PC-9 (cell line): ENCODE data around the gene CISD2. TPM values are rescaled to one million over a fixed set of nuclear protein-coding genes. Genes with fewer than 3 reads are reported as not detected.

Experiments used
- BruUV-seq: library from RNA; stranded (reverse); fragments of 400-500 nt; replicated peaks from 2 replicates; lab custom pipeline; 2021; lab: Mats Ljungman, UMichigan
- CTCF ChIA-PET: fragments of 300-600 bp; sonication (Branson Sonifier 250); formaldehyde crosslinking; loops from one replicate; lab custom pipeline; 2022; ENCODE audit warnings: antibody characterized with exemption; lab: Charles Lee
- POLR2A ChIA-PET: fragments of 300-600 bp; sonication (Branson Sonifier 250); formaldehyde crosslinking; loops from one replicate; lab custom pipeline; 2022; ENCODE audit warnings: antibody characterized with exemption; ENCODE audit not compliant: unreplicated experiment; lab: Charles Lee
- DNase-seq, 2 experiments: peaks; one replicate each; pipeline versions ENCODE4 v3.0.0 to v3.0.0-alpha.2; 2015 to 2022; ENCODE audit warnings: mixed read lengths in 1 of 2
- H2AFZ ChIP-seq: fragments of 200-600 bp; sonication (generic); 2 replicates; pipeline ENCODE4 v1.8.1; 2017; ENCODE audit warnings: antibody characterized with exemption
- H3F3A ChIP-seq: fragments of 200-600 bp; sonication (generic); 2 replicates; pipeline ENCODE4 v1.8.1; 2017; ENCODE audit warnings: antibody characterized with exemption, mild to moderate bottlenecking, low read depth; ENCODE audit not compliant: insufficient read depth
- H3K27ac ChIP-seq: fragments of 200-600 bp; sonication (generic); 2 replicates; pipeline ENCODE4 v1.6.1; 2016; ENCODE audit warnings: mixed run types
- H3K27me3 ChIP-seq: fragments of 200-600 bp; sonication (generic); 2 replicates; pipeline ENCODE4 v1.6.1; 2016; ENCODE audit warnings: low read depth, mixed run types; ENCODE audit not compliant: insufficient read depth
- H3K36me3 ChIP-seq: fragments of 200-600 bp; sonication (generic); 2 replicates; pipeline ENCODE4 v1.6.1; 2016; ENCODE audit warnings: low read depth, mixed run types
- H3K4me1 ChIP-seq: fragments of 200-600 bp; sonication (generic); replicated peaks from 2 replicates; pipeline ENCODE4 v1.6.1; 2016; ENCODE audit warnings: mixed run types; ENCODE audit not compliant: insufficient read depth
- H3K4me2 ChIP-seq: fragments of 200-600 bp; sonication (generic); 2 replicates; pipeline ENCODE4 v1.6.1; 2017; ENCODE audit warnings: mixed run types
- H3K4me3 ChIP-seq: fragments of 200-600 bp; sonication (generic); 2 replicates; pipeline ENCODE4 v1.6.1; 2016; ENCODE audit warnings: mixed run types
- H3K79me2 ChIP-seq: fragments of 200-600 bp; sonication (generic); 2 replicates; pipeline ENCODE4 v1.6.1; 2017; ENCODE audit warnings: low read depth, mixed run types
- H3K9me2 ChIP-seq: fragments of 200-600 bp; sonication (generic); 2 replicates; pipeline ENCODE4 v1.8.1; 2017; ENCODE audit warnings: mild to moderate bottlenecking; ENCODE audit not compliant: insufficient read depth
- H3K9me3 ChIP-seq: fragments of 200-600 bp; sonication (generic); 2 replicates; pipeline ENCODE4 v1.8.1; 2016; ENCODE audit warnings: low read depth; ENCODE audit not compliant: insufficient read depth
- H4K20me1 ChIP-seq: fragments of 200-600 bp; sonication (generic); 2 replicates; pipeline ENCODE4 v1.8.1; 2017; ENCODE audit not compliant: insufficient read depth
- CTCF ChIP-seq: fragments of 200-600 bp; sonication (generic); conservative IDR thresholded peaks from 2 replicates; pipeline ENCODE4 v1.6.1; 2017; ENCODE audit warnings: mixed run types, antibody characterized with exemption, mild to moderate bottlenecking, moderate library complexity
- EZH2 ChIP-seq: fragments of 200-600 bp; sonication (generic); IDR thresholded peaks from 2 replicates; pipeline ENCODE4 v1.8.0; 2017; ENCODE audit warnings: antibody characterized with exemption, low read depth
- intact Hi-C: fragments of 100-400 bp; cut with micrococcal nuclease; formaldehyde crosslinking; loops from one replicate; pipeline ENCODE4 v1.10.0; 2022; ENCODE audit not compliant: unreplicated experiment
- total RNA-seq: library from RNA; stranded (reverse); gene quantifications from 2 replicates; pipeline ENCODE4 v1.2.3, GENCODE V29; 2021

The CISD2 gene
- total RNA-seq, 1 experiment from 2014 or later: 23.1 TPM

GRCh38 chr4:102826890-102827673 lies 41.7 kb upstream of the CISD2 start, which contains the start of gene UBE2D3:
Gene UBE2D3 (minus strand): TSS chr4:102827551. CDS start chr4:102826508, 1,043 bp downstream.
- Histone ChIP-seq H3F3A (peaks cover 33% of the 10 kb centered on the region), H3K4me3 (peak within 1 kb of the TSS; percentile 95), H3K27ac (peak within 1 kb of the TSS; percentile 99), H3K79me2 (peaks cover 64% of the 10 kb centered on the region), H4K20me1 (peaks cover 32% of the 10 kb centered on the region), H3K9me2 (no peaks in the 10 kb centered on the region), H3K9me3 (no peaks in the 10 kb centered on the region), H3K4me1 (peaks cover 38% of the 10 kb centered on the region), H3K27me3 (no peaks in the 10 kb centered on the region), H3K36me3 (peaks cover 29% of the 10 kb centered on the region), H2AFZ (peak within 1 kb of the TSS; percentile 72), H3K4me2 (peak within 1 kb of the TSS; percentile 94)
- CTCF ChIA-PET: interaction anchor here (0.7 kb wide), 1 partner anchor 193 kb away, joined by 3 read pairs; the partner anchor contains the start of gene SLC9B1
- no peak for TF ChIP-seq CTCF
- TF ChIP-seq EZH2: no peak
- DNase-seq: peak; percentile 75 to 85
- intact Hi-C loops: loop anchor here (5.0 kb wide), 3 partner anchors 190 to 395 kb away; partner anchors contain the start of gene SLC9B1
- POLR2A ChIA-PET: interaction anchor here (0.6 to 1.9 kb wide), 3 partner anchors 42 to 192 kb away, joined by 3 to 21 read pairs (median 6); partner anchors contain the start of gene CISD2
- no TSS peak for BruUV-seq

GRCh38 chr4:102827674-102828496 lies 40.9 kb upstream of the CISD2 start:
- Histone ChIP-seq H4K20me1 (peaks cover 24% of the 10 kb centered on the region), H3K27me3 (no peaks in the 10 kb centered on the region), H3K9me2 (no peaks in the 10 kb centered on the region), H3K79me2 (peaks cover 56% of the 10 kb centered on the region), H3K4me1 (peaks cover 31% of the 10 kb centered on the region), H2AFZ (peak overlapping the region; percentile 72), H3K27ac (peak overlapping the region; percentile 99), H3K36me3 (peaks cover 24% of the 10 kb centered on the region), H3K4me2 (peak overlapping the region; percentile 94), H3K9me3 (no peaks in the 10 kb centered on the region), H3K4me3 (peak overlapping the region; percentile 95), H3F3A (peaks cover 33% of the 10 kb centered on the region)
- intact Hi-C loops: loop anchor here (1.0 to 5.0 kb wide), 4 partner anchors 41 to 396 kb away; partner anchors contain the start of gene SLC9B1
- CTCF ChIA-PET: interaction anchor here (0.6 kb wide), 1 partner anchor 1508 kb away, joined by 4 read pairs; no protein-coding TSS in a partner anchor
- TF ChIP-seq CTCF: no peak
- no peak for TF ChIP-seq EZH2
- BruUV-seq: no TSS peak
- POLR2A ChIA-PET: interaction anchor here (0.6 to 1.9 kb wide), 5 partner anchors 41 to 956 kb away, joined by 3 to 21 read pairs (median 4); partner anchors contain the start of gene CISD2
- peak; percentile 94 to 98 for DNase-seq

GRCh38 chr4:102828497-102828808 lies 40.3 kb upstream of the CISD2 start:
- Histone ChIP-seq H3K79me2 (peaks cover 51% of the 10 kb centered on the region), H3K27me3 (no peaks in the 10 kb centered on the region), H3K4me1 (peaks cover 26% of the 10 kb centered on the region), H3K36me3 (peaks cover 18% of the 10 kb centered on the region), H3K4me3 (peak overlapping the region; percentile 58), H3K27ac (peak overlapping the region; percentile 99), H4K20me1 (peaks cover 19% of the 10 kb centered on the region), H2AFZ (peak overlapping the region; percentile 72), H3K4me2 (peak overlapping the region; percentile 87), H3K9me2 (no peaks in the 10 kb centered on the region), H3F3A (peaks cover 33% of the 10 kb centered on the region), H3K9me3 (no peaks in the 10 kb centered on the region)
- TSS peak; percentile 83 for BruUV-seq
- no peak for DNase-seq
- TF ChIP-seq EZH2: no peak
- no peak for TF ChIP-seq CTCF
- ChIA-PET CTCF (interaction anchor here (0.6 kb wide), 1 partner anchor 1508 kb away, joined by 4 read pairs; no protein-coding TSS in a partner anchor), POLR2A (interaction anchor here (0.6 to 1.9 kb wide), 2 partner anchors 40 to 955 kb away, joined by 4 to 21 read pairs; partner anchors contain the start of gene CISD2)
- intact Hi-C loops: loop anchor here (1.0 to 5.0 kb wide), 4 partner anchors 41 to 396 kb away; partner anchors contain the start of gene SLC9B1
